ENCODE data around the gene EHBP1. TPM values are rescaled to one million over a fixed set of nuclear protein-coding genes. Genes with fewer than 3 reads are reported as not detected.

EHBP1 gene
- total RNA-seq, 1 donor from 2014 or later = 63.4 TPM

- H3K27me3 Mint-ChIP-seq (ENCODE audit: unreplicated experiment) = no peaks in the 10 kb centered on the region
- H3K4me1 Mint-ChIP-seq (ENCODE audit: low read depth, unreplicated experiment) = no peaks in the 10 kb centered on the region
- TF ChIP-seq CTCF (IDR thresholded peaks at IDR 0.05; ENCODE audit: partially characterized antibody, unreplicated experiment) = no peak
Observed at GRCh38 chr2:62895632-62896009, 190.1 kb downstream of the EHBP1 start.

GRCh38 chr2:62897187-62897827 lies 191.8 kb downstream of the EHBP1 start:
- Mint-ChIP-seq H3K4me3 (ENCODE audit: unreplicated experiment) (no peak overlapping the region), H3K27ac (ENCODE audit: unreplicated experiment) (no peak overlapping the region), H3K27me3 (ENCODE audit: unreplicated experiment) (no peaks in the 10 kb centered on the region), H3K4me1 (ENCODE audit: low read depth, unreplicated experiment) (no peaks in the 10 kb centered on the region), H3K36me3 (ENCODE audit: unreplicated experiment) (no peaks in the 10 kb centered on the region), H3K9me3 (ENCODE audit: unreplicated experiment) (no peaks in the 10 kb centered on the region)
- no peak for DNase-seq
- TF ChIP-seq CTCF (IDR thresholded peaks at IDR 0.05; ENCODE audit: partially characterized antibody, unreplicated experiment) = no peak

More at GRCh38 chr2:62895632-62896009, 190.1 kb downstream of the EHBP1 start:
- Mint-ChIP-seq H3K27ac (ENCODE audit: unreplicated experiment) (no peak overlapping the region), H3K4me3 (ENCODE audit: unreplicated experiment) (no peak overlapping the region), H3K9me3 (ENCODE audit: unreplicated experiment) (no peaks in the 10 kb centered on the region), H3K36me3 (ENCODE audit: unreplicated experiment) (no peaks in the 10 kb centered on the region)
- no peak for DNase-seq

GRCh38 chr2:62904344-62904743 lies 198.8 kb downstream of the EHBP1 start:
- Mint-ChIP-seq H3K9me3 (ENCODE audit: unreplicated experiment) (no peaks in the 10 kb centered on the region), H3K4me3 (ENCODE audit: unreplicated experiment) (no peak overlapping the region), H3K4me1 (ENCODE audit: low read depth, unreplicated experiment) (no peaks in the 10 kb centered on the region), H3K27me3 (ENCODE audit: unreplicated experiment) (no peaks in the 10 kb centered on the region), H3K36me3 (ENCODE audit: unreplicated experiment) (no peaks in the 10 kb centered on the region), H3K27ac (ENCODE audit: unreplicated experiment) (no peak overlapping the region)
- TF ChIP-seq CTCF (IDR thresholded peaks at IDR 0.05; ENCODE audit: partially characterized antibody, unreplicated experiment) = no peak
- no peak for DNase-seq

- Mint-ChIP-seq H3K27me3 (ENCODE audit: unreplicated experiment) (no peaks in the 10 kb centered on the region), H3K4me3 (ENCODE audit: unreplicated experiment) (no peak overlapping the region), H3K4me1 (ENCODE audit: low read depth, unreplicated experiment) (no peaks in the 10 kb centered on the region), H3K27ac (ENCODE audit: unreplicated experiment) (no peak overlapping the region), H3K9me3 (ENCODE audit: unreplicated experiment) (no peaks in the 10 kb centered on the region), H3K36me3 (ENCODE audit: unreplicated experiment) (no peaks in the 10 kb centered on the region)
- DNase-seq = no peak
- no peak for TF ChIP-seq CTCF (IDR thresholded peaks at IDR 0.05; ENCODE audit: partially characterized antibody, unreplicated experiment)
Observed at GRCh38 chr2:62908145-62908544, 202.6 kb downstream of the EHBP1 start.

- DNase-seq = no peak
- H3K4me3 Mint-ChIP-seq (ENCODE audit: unreplicated experiment) = no peak overlapping the region
- H3K27ac Mint-ChIP-seq (ENCODE audit: unreplicated experiment) = no peak overlapping the region
- H3K27me3 Mint-ChIP-seq (ENCODE audit: unreplicated experiment) = no peaks in the 10 kb centered on the region
- H3K4me1 Mint-ChIP-seq (ENCODE audit: low read depth, unreplicated experiment) = no peaks in the 10 kb centered on the region
- no peaks in the 10 kb centered on the region for H3K9me3 Mint-ChIP-seq (ENCODE audit: unreplicated experiment)
- TF ChIP-seq CTCF (IDR thresholded peaks at IDR 0.05; ENCODE audit: partially characterized antibody, unreplicated experiment) = no peak
- no peaks in the 10 kb centered on the region for H3K36me3 Mint-ChIP-seq (ENCODE audit: unreplicated experiment)
Observed at GRCh38 chr2:62913311-62913710, 207.8 kb downstream of the EHBP1 start.

Data from glutamatergic neuron (in vitro differentiated cells).